SKM-1 (cell line): ENCODE data around the gene SDK1.

Source experiments
- DNase-seq: peaks from one replicate; lab custom pipeline; 2025; ENCODE audit not compliant: unreplicated experiment; lab: John Stamatoyannopoulos, UW

Gene SDK1

DNA sequence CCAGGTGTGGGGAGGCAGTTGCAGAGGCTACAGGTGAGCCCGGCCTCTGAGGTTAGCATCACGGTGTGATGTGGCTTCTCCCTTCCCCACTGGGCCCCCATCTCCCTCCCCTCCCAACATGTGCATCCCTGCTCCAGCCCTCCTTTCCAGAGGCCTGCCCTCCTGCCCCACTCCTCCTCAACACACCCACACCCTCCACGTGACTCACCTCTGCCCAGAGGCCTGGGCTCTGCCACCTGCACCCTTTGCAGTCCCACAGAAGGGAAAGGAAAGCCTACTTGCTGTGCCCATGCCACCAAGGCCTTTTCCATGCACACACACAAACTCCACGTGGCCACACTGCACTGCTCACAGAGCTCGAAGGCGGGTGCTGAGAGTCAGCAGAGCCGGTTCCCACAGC is 880.4 kb downstream of the SDK1 start:
- no peak for DNase-seq

DNA sequence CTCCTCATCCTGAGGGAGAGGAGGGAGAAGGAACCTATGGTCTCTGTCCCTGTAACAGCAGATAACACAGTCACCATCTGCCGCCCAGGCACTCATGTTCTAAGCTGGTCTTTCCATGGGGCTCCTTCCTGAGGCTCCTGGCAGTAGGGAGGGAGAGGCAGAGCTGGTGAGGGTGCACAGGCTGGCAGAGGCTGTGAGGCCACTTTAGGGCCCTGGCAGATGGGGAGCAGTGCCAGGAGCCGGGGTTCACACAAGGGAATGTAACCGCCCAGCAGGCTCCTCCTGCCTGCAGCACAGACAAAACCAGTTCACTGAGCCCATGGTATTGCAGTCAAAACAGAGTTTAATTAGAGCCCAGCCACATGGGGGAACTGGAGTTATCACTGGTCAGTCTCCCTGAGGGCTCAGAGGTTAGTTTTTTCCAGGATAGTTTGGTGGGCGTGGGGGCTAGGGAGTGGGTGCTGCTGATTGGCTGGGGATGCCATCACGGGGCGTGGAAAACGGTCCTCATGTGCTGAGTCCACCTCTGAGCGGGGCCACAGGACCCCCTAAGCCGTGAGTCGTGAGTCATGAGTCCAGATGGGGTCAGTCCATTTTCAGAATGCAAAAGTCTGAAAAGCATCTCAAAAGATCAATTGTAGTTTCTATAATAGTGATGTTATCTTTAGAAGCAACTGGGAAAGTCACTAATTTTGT is 881.7 kb downstream of the SDK1 start:
- no peak for DNase-seq

DNA sequence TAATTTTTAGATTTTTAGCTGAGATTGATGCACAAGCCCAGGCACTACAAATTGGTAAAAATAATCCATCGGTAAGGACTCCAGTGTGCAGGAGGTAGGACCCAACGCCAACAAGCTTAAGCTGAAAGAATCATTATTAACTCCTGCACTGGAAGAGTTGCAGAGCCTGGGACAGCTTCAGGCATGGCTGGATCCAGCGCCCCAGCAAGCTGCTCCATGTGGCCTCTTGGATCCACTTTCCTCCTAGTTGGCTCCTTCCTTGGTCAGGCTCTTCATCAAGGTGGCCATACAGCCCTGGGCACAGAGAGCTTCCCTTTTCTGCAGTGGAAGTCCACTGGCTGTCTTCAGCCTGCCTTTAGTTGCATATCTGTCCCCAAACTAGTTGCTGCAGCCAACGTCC is 883.6 kb downstream of the SDK1 start:
- DNase-seq = no peak

DNA sequence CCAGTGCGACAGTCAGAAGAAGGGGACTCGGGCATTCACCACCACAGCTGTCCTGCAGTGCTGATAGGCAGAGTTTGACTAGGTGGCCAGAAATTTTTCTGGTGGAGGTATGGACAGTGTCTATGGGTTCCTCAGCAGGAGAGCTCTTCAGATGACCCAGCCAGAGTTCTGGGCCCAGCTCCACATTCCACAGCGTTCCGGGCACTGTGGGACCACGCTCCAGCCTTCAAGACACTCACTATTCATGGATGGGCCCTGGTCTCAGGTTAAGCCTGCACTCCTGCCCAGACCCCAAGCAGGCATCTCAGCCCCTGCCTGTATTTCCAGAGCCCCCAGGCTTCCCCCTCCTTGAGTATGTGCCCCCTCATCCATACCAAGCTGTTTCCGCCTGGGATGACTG is 884.1 kb downstream of the SDK1 start:
- DNase-seq = no peak

DNA sequence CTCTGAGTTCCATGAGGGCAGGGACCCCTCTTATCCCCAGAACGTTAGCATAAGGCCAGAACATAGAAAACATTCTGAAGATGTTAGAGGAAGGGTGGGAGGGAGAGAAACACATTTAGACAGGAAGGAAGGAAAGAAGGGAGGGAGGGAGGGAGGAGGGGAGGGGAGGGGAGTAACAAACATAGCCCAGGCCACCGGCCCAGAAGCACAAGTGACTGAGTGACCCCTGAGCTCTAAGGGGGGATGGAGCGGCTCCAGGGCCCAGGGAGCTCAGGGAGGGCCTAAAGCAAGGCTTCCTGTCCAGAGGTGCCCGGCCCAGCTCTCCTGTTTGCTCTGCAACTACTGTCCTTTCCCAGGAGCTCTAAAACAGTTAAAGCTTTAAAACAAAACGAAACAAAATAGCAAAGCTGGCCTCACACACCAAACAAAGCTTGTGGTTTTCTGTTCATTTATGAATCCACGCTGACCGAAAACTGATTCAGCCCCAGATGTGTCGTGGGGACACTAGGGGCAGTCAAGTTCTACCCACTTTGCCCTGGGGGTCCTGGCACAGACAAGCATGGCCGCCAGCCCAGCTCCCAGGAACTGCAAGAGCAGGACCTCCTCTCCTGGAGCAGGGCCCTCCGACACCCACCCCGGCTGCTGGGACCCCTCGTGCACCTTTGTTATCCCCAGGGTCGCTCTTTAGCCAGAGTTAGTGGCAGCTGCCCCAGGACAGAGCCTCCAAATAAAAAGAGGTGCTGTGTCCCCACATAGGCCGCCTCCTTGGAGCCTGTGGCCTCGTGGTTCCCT is 884.9 kb downstream of the SDK1 start:
- no peak for DNase-seq

DNA sequence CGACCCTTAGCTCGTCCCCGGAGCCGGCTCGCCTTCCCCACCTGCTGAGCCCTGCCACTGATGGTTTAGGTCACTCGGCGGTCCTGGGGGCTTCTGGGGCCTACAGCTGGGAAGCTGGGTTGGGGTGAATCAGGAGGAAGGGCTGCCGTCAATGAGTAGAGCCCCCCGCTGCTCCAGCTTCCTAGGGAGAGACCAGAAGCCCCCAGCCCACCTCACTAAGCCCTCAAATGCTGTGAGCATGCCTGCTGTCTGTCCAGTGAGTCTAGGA is 885.4 kb downstream of the SDK1 start:
- no peak for DNase-seq

DNA sequence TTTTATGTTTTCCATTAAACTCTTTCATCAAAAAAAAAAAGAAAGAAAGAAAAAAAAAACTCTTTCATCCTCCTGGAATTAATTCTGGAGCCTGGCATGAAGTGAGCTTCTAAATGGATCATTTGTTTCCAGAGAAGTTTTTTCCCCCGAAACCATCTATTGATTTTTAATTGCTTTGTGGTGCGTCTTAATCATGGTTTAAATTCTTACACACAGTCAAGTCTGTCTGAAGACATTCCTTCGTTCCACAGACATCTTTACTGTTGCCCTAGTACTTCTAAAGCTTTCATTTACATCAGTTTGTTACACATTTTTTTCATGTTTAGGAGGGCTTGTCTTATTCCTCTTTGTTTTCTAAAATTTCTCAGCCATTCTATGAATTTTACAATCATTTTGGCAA is 887.6 kb downstream of the SDK1 start:
- DNase-seq = no peak

DNA sequence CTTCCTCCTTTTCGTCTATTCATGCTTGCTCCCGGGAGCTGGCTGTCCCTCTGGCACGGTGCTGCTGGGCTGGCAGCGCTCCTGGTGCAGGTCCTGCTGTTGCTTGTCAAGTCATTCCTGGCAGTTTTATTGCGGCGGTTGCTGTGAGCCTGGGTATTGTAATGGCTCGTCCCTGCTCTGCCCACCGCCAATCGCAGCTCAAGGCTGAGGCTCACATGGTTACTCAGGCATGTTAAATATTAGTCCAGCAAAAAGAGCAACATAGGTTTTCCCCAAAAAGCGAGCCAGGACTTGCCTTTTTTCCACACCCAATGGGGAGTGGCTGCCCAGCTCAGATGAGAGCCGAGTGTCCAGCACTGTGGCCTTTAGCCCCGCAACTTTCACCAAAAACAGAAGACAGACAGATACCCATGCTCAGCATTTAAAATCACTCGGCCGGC is 888.1 kb downstream of the SDK1 start:
- DNase-seq = no peak

DNA sequence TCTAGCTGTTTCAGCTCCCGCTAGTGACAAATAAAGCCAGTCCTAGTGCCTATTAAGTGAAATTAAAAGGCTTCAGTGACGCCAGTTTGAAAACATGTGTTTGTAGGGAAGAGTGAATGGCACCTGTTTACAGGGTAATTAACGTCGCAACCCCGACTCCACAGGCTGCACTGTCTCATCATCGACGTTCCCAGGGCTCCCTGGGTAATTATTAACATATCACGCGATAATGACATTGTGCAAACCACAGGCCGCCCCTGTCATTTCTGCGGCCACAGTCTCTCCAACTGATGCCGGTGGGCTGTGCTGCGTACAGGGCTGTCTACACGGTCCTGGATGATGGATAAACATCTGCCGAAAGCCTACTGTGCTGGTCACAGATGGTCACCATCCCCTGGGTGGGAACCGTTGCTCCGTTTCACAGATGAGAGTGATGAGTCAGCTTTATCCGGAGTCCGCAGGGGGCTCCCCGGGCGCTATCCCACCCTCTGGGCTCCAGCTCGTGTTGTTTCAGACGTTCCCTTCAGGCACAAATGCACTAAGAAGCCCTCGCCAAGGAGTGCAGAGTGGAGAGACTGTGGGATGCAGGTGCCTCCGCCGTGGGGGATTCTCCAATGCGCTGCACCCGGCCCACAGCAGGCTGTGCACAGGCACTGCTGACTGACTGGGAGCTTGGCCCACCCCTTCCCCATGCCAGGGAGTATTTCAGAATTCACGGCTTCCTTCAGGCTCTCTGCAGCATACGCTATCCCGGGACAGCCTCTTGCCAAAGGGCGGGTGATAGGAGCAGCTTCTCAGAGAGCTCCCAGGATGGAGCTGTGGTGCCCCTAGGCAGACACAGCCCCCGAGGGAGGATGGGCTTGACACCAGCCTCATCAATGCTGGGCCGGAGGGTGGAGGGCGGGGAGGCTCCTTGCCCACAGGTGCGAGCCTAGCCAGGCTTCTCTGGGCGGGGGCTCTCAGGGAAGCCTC is 889.2 kb downstream of the SDK1 start:
- DNase-seq = no peak

DNA sequence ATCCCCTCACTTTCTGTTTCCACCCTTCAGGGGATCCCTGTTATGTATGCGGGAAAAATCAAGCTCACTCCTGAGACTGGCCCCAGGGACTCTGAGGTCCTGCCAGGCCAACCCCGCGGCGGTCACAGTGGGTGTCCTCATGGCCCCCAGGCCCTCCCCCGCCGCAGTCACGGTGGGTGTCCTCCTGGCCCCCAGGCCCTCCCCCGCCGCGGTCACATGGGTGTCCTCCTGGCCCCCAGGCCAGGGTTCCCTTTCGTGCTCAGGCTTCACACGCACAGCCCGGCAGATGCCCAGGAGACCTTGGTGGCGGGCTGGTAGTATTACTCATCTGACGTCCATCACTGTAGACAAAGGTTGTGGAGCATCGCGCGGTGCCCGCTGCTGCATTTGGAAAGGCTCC is 890.0 kb downstream of the SDK1 start:
- DNase-seq = no peak

DNA sequence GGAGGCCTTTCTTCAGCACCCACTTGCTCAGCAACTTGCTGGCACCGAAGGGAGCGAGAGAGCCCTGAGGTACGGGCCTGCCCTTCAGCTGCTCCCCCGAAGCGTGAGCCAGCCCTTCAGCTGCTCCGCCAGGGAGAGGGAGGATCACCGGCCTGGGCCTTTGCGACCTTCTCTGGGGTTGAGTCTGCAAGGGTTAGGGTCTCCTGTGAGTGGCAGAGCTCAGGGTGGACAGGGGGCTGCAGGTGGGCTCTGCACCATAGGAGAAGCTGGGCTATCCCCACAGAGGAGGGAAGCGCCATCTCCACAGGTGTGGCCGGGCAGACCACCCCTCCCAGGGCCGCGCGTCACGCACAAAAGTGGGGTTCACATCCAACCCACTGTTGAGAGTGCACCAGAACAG is 890.5 kb downstream of the SDK1 start:
- no peak for DNase-seq

DNA sequence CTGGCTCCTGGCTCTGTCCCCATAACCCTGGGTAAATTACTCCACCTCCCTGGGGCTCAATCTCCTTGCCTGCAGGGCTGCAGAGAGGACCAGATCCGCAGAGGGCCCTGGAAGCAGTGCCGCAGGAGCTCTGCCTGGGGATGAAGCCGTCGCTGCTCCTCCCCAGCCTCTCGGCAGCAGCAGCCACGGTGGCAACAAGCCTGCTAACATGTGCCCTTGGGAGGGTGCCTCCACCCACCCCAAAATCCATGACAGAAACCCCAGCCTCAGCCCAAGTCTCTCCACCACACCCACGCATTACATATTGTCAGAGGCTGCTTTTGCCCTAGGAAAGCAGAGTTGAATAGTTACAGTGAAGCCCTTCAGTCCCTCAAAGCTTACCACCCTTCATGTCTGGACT is 894.6 kb downstream of the SDK1 start:
- DNase-seq = no peak

DNA sequence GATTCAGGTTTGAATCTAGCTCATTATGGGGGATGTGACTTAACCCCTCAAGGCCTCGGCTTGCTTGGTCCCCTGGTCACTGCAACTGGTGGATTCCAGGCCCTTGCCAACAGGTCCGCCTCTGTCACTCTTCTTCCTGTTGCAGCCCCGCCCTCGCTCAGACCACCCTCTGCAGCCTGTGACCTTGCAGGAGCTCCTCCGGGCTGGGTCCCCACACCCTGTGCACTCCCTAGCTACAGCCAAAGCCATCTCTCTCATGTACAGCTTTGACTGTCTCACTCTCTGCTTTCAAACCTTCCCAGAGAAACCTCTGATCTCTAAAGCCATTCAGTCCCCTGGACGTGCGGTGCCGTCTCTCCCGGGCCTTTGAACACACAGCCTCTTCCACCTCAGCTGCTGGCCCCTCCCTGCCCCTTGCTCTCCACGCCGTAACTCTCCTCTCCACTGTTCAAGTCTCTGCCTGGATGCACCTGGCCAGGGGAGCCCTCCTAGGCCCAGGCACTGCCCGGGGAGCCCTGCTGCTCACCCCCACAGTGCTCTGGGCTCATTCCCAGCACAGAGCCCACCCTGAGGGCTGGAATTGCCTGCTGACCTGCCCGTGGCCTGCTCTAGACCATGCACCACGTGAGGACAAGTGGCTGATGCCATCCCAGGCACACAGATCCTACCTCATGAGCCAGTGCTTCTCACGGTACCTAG is 895.2 kb downstream of the SDK1 start:
- DNase-seq = no peak

DNA sequence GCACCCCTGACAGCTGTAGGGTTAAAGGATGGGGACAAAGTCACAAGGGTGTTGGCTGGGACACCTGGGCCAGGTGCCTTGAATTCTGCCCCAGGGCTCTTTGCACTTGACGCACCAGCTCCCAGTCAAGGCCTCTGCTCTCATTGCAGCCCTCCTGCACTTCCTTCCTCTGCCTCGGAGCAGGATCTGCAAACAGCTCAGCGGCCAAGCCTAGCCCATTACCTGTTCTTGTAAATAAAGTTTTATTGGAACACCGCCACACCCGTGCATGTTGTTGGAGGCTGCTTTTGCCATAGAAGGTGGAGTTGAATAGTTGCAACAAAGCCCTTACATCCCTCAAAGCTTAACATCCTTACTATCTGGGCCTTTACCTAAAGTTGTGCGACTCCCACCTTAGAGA is 897.2 kb downstream of the SDK1 start:
- no peak for DNase-seq

DNA sequence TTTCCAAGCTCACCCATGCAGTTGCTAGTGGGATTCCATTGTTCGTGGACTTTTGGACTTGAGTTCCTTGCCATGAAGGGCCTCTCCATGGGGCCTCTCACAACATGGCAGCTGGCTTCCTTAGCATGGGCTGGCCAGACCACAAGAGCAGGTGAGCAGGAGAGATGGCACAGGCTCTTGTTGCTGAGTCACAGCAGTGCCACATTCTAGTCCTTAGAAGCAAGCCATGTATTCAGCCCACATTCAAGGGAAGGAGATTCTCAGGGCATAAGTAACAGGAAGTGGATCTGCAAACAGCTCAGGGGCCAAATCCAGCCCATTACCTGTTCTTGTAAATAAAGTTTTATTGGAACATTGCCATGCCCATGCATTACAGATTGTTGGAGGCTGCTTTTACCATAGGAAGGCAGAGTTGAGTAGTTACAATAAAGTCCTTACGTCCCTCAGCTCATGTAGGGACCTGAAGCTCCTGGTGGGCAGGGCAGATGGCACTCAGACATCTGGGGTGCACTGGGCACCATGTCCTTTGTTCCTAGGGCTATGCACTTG is 899.6 kb downstream of the SDK1 start:
- no peak for DNase-seq

DNA sequence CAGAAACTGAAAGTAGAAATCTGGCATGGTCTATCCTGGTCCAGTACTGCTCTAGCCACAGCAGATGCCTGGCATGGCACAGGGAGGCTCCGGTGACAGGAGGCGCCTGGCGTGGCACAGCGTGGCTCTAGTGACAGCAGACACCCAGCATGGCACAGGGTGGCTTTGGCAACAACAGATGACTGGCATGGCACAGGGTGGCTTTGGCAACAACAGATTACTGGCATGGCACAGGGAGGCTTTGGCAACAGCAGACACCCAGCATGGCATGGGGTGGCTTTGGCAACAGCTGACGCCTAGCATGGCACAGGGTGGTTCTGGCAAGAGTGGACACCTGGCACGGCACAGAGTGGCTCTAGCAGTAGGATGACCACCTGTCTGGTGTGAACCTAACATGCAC is 900.5 kb downstream of the SDK1 start:
- DNase-seq = no peak

DNA sequence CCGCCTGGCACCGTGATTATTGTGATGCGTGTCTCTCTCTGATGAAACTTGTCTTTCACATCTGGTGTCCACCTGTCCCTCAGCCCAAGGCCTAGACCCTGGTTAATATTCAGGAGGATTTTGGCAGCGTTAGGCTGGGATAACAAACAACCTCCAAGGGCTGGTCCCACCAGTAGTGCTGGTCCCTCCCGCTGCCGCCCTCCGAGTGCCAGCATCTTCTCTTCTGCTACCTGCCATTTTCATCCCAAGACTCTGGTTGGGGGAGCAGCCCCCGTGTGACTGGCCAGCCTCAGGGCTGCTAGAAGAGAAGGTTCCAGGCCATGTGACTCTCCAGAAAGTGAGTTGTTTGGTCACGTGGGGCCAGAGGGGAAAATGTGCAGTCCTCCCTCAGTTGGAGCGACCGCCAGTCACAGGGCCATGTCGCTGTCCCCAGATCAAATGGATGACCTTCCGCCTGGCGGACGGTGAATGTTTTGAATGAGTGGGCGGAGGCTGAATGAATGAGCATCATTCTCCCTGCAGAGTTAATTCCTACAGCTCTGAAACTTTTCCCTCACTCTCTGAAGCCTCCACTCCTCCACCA is 901.2 kb downstream of the SDK1 start:
- DNase-seq = no peak

DNA sequence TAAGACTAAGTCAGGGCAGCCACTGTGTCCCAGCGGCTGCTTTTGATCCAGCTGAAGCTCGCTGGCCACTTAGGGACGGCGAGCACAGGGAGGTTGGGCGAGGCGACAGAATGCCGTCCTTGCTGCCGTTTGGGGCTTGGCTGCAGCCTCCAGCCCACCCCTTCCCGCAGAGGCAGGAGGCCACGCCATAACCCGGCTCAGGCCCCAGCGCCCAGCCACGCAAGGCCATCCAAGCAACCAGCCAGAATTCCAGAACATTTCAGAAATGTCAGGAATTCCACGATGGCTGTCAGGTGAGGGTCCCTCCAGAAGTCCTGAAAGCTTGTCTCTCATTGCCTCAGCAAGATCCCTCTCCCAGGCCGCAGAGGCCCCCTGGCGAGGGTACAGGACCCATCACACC is 901.9 kb downstream of the SDK1 start:
- DNase-seq = no peak

DNA sequence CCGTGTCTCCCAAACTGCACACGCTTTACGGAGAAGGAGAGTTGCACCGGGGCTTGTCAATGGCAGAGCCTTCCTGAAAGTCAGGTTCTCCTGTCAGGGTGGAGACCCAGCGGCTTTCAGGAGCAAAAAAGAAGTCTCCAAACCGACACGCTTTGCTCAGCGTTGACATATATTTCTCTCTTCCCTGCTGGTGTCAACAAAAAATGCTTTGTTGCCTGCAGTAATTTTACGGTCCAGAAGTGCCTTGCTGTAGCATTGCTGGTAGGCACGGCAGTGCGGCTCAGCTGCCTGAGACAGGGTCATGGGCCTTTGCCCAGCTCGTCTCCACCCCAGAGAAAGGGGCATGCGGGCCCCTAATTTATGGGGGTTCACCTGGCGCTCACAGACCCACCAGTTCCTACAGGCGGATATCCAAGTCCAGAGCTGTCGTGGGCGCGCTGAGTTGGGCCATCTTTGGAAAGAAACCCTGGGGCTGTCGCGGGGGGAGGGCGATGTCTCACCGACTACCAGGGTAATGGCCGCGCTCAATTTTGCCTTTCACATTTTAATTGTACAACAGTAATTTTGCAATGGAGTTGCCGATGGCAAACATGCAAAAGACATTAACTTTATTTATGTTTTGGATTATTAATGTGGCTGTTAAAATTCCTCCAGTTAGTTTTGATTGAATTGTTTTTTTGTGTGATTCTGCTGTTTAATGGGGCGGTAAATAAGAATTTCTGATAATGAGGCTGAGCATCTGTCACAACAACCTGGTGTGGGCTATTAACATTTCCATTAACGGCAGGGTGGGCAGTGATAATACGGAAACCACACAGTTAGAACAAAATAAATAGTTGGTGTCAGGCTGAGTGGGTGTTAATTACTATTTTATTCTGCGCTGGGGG is 902.8 kb downstream of the SDK1 start:
- DNase-seq = no peak
